SK-N-SH treated with all-trans-retinoic acid at 6 μM for 48 hours (cell line): Measurements from ENCODE around the gene KBTBD4.

Source experiments
- ATAC-seq: fragments of 200-7000 bp; cut with Tn5 transposase; 3 replicates; pipeline ENCODE4 v1.9.1; 2020; ENCODE audit warnings: mild to moderate bottlenecking, moderate library complexity
- ARNTL ChIP-seq: fragments of 450-650 bp; formaldehyde crosslinking; IDR thresholded peaks from 2 replicates; pipeline ENCODE4 v1.5.0; 2020; ENCODE audit warnings: low read depth, mild to moderate bottlenecking, moderate library complexity, borderline replicate concordance
- BACH2 ChIP-seq: fragments of 250-450 bp; sonication (Bioruptor Pico); IDR thresholded peaks from 2 replicates; pipeline ENCODE4 v1.9.0; 2021; ENCODE audit warnings: mild to moderate bottlenecking, borderline replicate concordance
- CSDC2 ChIP-seq: fragments of 250-450 bp; sonication (Bioruptor Pico); IDR thresholded peaks from 2 replicates; pipeline ENCODE4 v1.5.0; 2020; ENCODE audit warnings: mild to moderate bottlenecking, moderate library complexity
- CSRNP3 ChIP-seq: fragments of 250-450 bp; sonication (Bioruptor Pico); IDR thresholded peaks from 2 replicates; pipeline ENCODE4 v1.5.1; 2021; ENCODE audit warnings: mild to moderate bottlenecking, moderate library complexity
- ESRRG ChIP-seq: fragments of 250-450 bp; sonication (Bioruptor Pico); IDR thresholded peaks from 2 replicates; pipeline ENCODE4 v1.6.1; 2021; ENCODE audit warnings: mild to moderate bottlenecking
- GLIS3 ChIP-seq: fragments of 250-450 bp; sonication (Bioruptor Pico); IDR thresholded peaks from 2 replicates; pipeline ENCODE4 v1.5.0; 2020; ENCODE audit warnings: mild to moderate bottlenecking, moderate library complexity
- ISL1 ChIP-seq: fragments of 250-450 bp; sonication (Bioruptor Pico); IDR thresholded peaks from 2 replicates; pipeline ENCODE4 v2.1.2; 2022; ENCODE audit warnings: mild to moderate bottlenecking, moderate library complexity
- OSR1 ChIP-seq: fragments of 250-450 bp; sonication (Bioruptor Pico); IDR thresholded peaks from 2 replicates; pipeline ENCODE4 v1.8.0; 2022; ENCODE audit warnings: moderate library complexity, mild to moderate bottlenecking, inconsistent platforms
- PATZ1 ChIP-seq: fragments of 250-450 bp; sonication (Bioruptor Pico); IDR thresholded peaks from 2 replicates; pipeline ENCODE4 v1.8.0; 2020; ENCODE audit warnings: mild to moderate bottlenecking, moderate library complexity, borderline replicate concordance
- PPARA ChIP-seq: fragments of 250-450 bp; sonication (Bioruptor Pico); IDR thresholded peaks from 2 replicates; pipeline ENCODE4 v1.5.0; 2020; ENCODE audit warnings: mild to moderate bottlenecking, borderline replicate concordance
- RARB ChIP-seq: fragments of 250-450 bp; sonication (Bioruptor Pico); IDR thresholded peaks from 2 replicates; pipeline ENCODE4 v1.8.0; 2021; ENCODE audit warnings: mild to moderate bottlenecking, moderate library complexity
- TCF4 ChIP-seq: fragments of 250-450 bp; sonication (Bioruptor Pico); IDR thresholded peaks from 2 replicates; pipeline ENCODE4 v1.8.0; 2021; ENCODE audit warnings: mild to moderate bottlenecking, moderate library complexity, borderline replicate concordance
- TOX ChIP-seq: fragments of 250-450 bp; sonication (Bioruptor Pico); IDR thresholded peaks from 2 replicates; pipeline ENCODE4 v1.8.0; 2021; ENCODE audit warnings: mild to moderate bottlenecking, moderate library complexity, borderline replicate concordance
- TSHZ2 ChIP-seq: fragments of 250-450 bp; sonication (Bioruptor Pico); IDR thresholded peaks from 2 replicates; pipeline ENCODE4 v1.5.0; 2020; ENCODE audit warnings: mild to moderate bottlenecking, moderate library complexity
- ZFP3 ChIP-seq: fragments of 250-450 bp; sonication (Bioruptor Pico); IDR thresholded peaks from 2 replicates; pipeline ENCODE4 v1.5.0; 2020; ENCODE audit warnings: mild to moderate bottlenecking, moderate library complexity
- ZFP30 ChIP-seq: fragments of 450-650 bp; formaldehyde crosslinking; IDR thresholded peaks from 2 replicates; pipeline ENCODE4 v1.5.0; 2022; ENCODE audit warnings: mild to moderate bottlenecking, moderate library complexity
- ZNF70 ChIP-seq: fragments of 450-650 bp; formaldehyde crosslinking; IDR thresholded peaks from 2 replicates; pipeline ENCODE4 v1.5.0; 2020; ENCODE audit warnings: mild to moderate bottlenecking, moderate library complexity
- ZNF8 ChIP-seq: fragments of 450-650 bp; formaldehyde crosslinking; IDR thresholded peaks from 2 replicates; pipeline ENCODE4 v1.5.0; 2020; ENCODE audit warnings: mild to moderate bottlenecking, moderate library complexity
- TF ChIP-seq, protein P1 (sequence below): fragments of 250-450 bp; sonication (Bioruptor Pico); IDR thresholded peaks from 2 replicates; pipeline ENCODE4 v1.8.0; 2021; ENCODE audit warnings: low read depth, mild to moderate bottlenecking, moderate library complexity, borderline replicate concordance
- TF ChIP-seq, protein P2 (sequence below): fragments of 250-450 bp; sonication (Bioruptor Pico); IDR thresholded peaks from 2 replicates; pipeline ENCODE4 v1.5.1; 2020; ENCODE audit warnings: low read depth, mild to moderate bottlenecking, moderate library complexity

The KBTBD4 gene

DNA sequence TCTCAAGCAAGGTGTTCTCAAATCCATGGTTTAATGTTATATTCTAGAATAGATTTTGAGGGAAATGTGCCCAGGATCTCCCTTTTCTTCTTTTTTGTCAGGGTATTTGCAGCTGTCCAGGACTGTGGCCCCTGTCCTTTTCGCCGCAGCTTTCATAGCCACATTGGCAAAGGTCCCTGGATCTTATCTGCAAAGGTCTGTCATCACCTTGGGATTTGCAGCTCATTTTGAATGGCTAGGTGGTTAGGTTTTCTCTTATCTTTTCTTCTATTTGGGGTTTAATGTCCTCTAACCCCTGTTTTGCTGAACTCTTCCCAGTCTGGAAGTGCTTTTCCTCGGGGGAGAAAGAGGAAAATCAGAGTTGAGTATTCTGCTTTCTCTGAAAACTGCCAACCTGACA, 27.2 kb upstream of the KBTBD4 start:
- no peak for ATAC-seq
- TF ChIP-seq ESRRG (CRISPR knock-in tag) = no peak
- TF ChIP-seq, protein P1, sequence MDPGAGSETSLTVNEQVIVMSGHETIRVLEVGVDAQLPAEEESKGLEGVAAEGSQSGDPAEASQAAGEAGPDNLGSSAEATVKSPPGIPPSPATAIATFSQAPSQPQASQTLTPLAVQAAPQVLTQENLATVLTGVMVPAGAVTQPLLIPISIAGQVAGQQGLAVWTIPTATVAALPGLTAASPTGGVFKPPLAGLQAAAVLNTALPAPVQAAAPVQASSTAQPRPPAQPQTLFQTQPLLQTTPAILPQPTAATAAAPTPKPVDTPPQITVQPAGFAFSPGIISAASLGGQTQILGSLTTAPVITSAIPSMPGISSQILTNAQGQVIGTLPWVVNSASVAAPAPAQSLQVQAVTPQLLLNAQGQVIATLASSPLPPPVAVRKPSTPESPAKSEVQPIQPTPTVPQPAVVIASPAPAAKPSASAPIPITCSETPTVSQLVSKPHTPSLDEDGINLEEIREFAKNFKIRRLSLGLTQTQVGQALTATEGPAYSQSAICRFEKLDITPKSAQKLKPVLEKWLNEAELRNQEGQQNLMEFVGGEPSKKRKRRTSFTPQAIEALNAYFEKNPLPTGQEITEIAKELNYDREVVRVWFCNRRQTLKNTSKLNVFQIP (CRISPR knock-in tag) = no peak
- TF ChIP-seq ZFP30 = no peak
- no peak for TF ChIP-seq BACH2 (CRISPR knock-in tag)
- TF ChIP-seq, protein P2, sequence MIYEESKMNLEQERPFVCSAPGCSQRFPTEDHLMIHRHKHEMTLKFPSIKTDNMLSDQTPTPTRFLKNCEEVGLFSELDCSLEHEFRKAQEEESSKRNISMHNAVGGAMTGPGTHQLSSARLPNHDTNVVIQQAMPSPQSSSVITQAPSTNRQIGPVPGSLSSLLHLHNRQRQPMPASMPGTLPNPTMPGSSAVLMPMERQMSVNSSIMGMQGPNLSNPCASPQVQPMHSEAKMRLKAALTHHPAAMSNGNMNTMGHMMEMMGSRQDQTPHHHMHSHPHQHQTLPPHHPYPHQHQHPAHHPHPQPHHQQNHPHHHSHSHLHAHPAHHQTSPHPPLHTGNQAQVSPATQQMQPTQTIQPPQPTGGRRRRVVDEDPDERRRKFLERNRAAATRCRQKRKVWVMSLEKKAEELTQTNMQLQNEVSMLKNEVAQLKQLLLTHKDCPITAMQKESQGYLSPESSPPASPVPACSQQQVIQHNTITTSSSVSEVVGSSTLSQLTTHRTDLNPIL (CRISPR knock-in tag) = no peak
- no peak for TF ChIP-seq TOX (CRISPR knock-in tag)
- TF ChIP-seq OSR1 (CRISPR knock-in tag) = no peak
- TF ChIP-seq, all 23 proteins: peak for 0

- no peak for TF ChIP-seq RARB
- no peak for TF ChIP-seq ZFP30
- TF ChIP-seq TOX (CRISPR knock-in tag) = no peak
- TF ChIP-seq ZNF70 (CRISPR knock-in tag) = no peak
- no peak for TF ChIP-seq OSR1 (CRISPR knock-in tag)
- no peak for TF ChIP-seq CSDC2
- no peak for TF ChIP-seq GLIS3 (CRISPR knock-in tag)
- no peak for TF ChIP-seq TCF4
- no peak for TF ChIP-seq ISL1 (CRISPR knock-in tag)
- no peak for TF ChIP-seq PATZ1
- TF ChIP-seq ESRRG (CRISPR knock-in tag) = no peak
- TF ChIP-seq, protein P2 (CRISPR knock-in tag) = no peak
- TF ChIP-seq TSHZ2 (CRISPR knock-in tag) = no peak
- no peak for TF ChIP-seq BACH2 (CRISPR knock-in tag)
- no peak for TF ChIP-seq ARNTL (CRISPR knock-in tag)
- no peak for TF ChIP-seq PPARA (CRISPR knock-in tag)
- no peak for TF ChIP-seq ZNF8
- TF ChIP-seq ZFP3 (CRISPR knock-in tag) = no peak
- TF ChIP-seq, protein P1 (CRISPR knock-in tag) = no peak
- TF ChIP-seq CSRNP3 (CRISPR knock-in tag) = no peak
- TF ChIP-seq, all 23 proteins: peak for 0
- ATAC-seq = no peak
These were observed 24.5 kb upstream of the KBTBD4 start for GRCh38 chr11:47603295-47603694.
